Measurements from ENCODE around the gene ARGLU1. TPM values are rescaled to one million over a fixed set of nuclear protein-coding genes. Genes with fewer than 3 reads are reported as not detected.

Gene ARGLU1
- total and polyA plus RNA-seq, 9 of the 15 experiments (the other 6 are each of a cell fraction or from before 2014, with no cell fraction given) = 19.3 to 99.9 (median 49.3) TPM

- no TSS peak for BruUV-seq (replicated peaks)
- H3K36me3 ChIP-seq (ENCODE audit: control insufficient read depth, insufficient read depth, low read length) = no peaks in the 10 kb centered on the region
- DNase-seq (ENCODE audit: extremely low read depth in 1 of 4, low spot score in 3 of 4) (no peak), ATAC-seq (no peak), FAIRE-seq (no peak)
- no peaks in the 10 kb centered on the region for H4K20me1 ChIP-seq (replicated peaks; ENCODE audit: control insufficient read depth, insufficient read depth, low read length)
- intact Hi-C loops (cut with micrococcal nuclease) = no loop called here
- ChIA-PET POLR2A (no interaction called here), CTCF (ENCODE audit: low intra/inter-chr PET ratio) (no interaction called here)
- H3K9me1 ChIP-seq (ENCODE audit: control insufficient read depth, insufficient read depth, low read length) = no peaks in the 10 kb centered on the region
- H3K9me3 ChIP-seq (replicated peaks; ENCODE audit: control insufficient read depth, insufficient read depth, low read depth, low read length) = no peaks in the 10 kb centered on the region
- no peaks in the 10 kb centered on the region for H3K27me3 ChIP-seq (ENCODE audit: control insufficient read depth in 2 of 2, insufficient read depth in 2 of 2, low read length in 2 of 2)
- no peak overlapping the region for H3K4me2 ChIP-seq (ENCODE audit: insufficient read depth, low read length)
- TF ChIP-seq SMARCE1 (IDR thresholded peaks at IDR 0.05) (no peak), GTF2A2 (tag; IDR thresholded peaks at IDR 0.05) (no peak), MLLT1 (IDR thresholded peaks at IDR 0.05) (no peak), DIDO1 (tag; IDR thresholded peaks at IDR 0.05; ENCODE audit: low read depth) (no peak), RBM14 (IDR thresholded peaks at IDR 0.05; ENCODE audit: borderline replicate concordance, insufficient read depth, low read depth, low read length) (no peak), ZFX (CRISPR knock-in tag; IDR thresholded peaks at IDR 0.05) (no peak), PHB (CRISPR knock-in tag; IDR thresholded peaks at IDR 0.05) (no peak), SMARCA4 (IDR thresholded peaks at IDR 0.05) (no peak), ZNF174 (CRISPR knock-in tag; IDR thresholded peaks at IDR 0.05) (no peak), THRAP3 (IDR thresholded peaks at IDR 0.05; ENCODE audit: borderline replicate concordance) (no peak), DLX4 (CRISPR knock-in tag; IDR thresholded peaks at IDR 0.05) (no peak), ZNF586 (CRISPR knock-in tag; conservative IDR thresholded peaks at IDR 0.05) (no peak), WHSC1 (IDR thresholded peaks at IDR 0.05; ENCODE audit: low read length) (no peak)
- H3K4me3 ChIP-seq = no peak overlapping the region
- H3K4me1 ChIP-seq (replicated peaks in 1 of 2; ENCODE audit: control insufficient read depth in 2 of 2, insufficient read depth in 2 of 2, low read length in 2 of 2) = no peaks in the 10 kb centered on the region
- H3K27ac ChIP-seq (ENCODE audit: extremely low read depth, low read depth, low read length) = no peak overlapping the region
- WGBS (ENCODE audit: insufficient coverage, low coverage, missing lambda C conversion rate) = no CpG with 5 or more reads among the region's 1 CpG
- H3K79me2 ChIP-seq (ENCODE audit: control insufficient read depth, insufficient read depth, low read length) = no peaks in the 10 kb centered on the region
- no peak overlapping the region for H3K9ac ChIP-seq (ENCODE audit: insufficient read depth in 1 of 2, low read depth in 2 of 2, low read length in 2 of 2)
- no peak overlapping the region for H2AFZ ChIP-seq (ENCODE audit: low read depth, low read length)
- in situ Hi-C loops (cut with MboI) = no loop called here
Observed at GRCh38 chr13:106498571-106498970, 69.4 kb downstream of the ARGLU1 start.
